ENCODE measurements around the gene TRAF4.
"Not testable (repeated sequence)": the region's sequence is repeated elsewhere in the genome, so short reads cannot be mapped to it uniquely, and the experiment has no call there.

The TRAF4 gene

DNA sequence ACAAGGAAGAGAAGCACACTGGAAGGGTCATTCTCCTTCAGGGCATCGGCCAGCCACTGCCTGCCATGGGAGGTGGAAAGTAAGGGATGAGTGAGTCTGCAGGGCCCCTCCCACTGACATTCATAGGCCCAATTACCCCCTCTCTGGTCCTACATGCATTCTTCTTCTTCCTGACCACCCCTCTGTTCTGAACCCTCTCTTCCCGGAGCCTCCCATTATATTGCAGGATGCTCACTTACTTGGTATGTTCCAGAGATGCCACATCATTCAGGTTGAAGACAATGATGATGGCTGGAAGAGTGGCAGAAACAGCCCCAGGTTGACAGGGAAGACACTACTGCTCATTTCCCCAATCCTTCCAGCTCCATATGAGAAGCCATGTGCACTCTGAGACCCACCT, 28.6 kb upstream of the TRAF4 start:
- no peak for DNase-seq

DNA sequence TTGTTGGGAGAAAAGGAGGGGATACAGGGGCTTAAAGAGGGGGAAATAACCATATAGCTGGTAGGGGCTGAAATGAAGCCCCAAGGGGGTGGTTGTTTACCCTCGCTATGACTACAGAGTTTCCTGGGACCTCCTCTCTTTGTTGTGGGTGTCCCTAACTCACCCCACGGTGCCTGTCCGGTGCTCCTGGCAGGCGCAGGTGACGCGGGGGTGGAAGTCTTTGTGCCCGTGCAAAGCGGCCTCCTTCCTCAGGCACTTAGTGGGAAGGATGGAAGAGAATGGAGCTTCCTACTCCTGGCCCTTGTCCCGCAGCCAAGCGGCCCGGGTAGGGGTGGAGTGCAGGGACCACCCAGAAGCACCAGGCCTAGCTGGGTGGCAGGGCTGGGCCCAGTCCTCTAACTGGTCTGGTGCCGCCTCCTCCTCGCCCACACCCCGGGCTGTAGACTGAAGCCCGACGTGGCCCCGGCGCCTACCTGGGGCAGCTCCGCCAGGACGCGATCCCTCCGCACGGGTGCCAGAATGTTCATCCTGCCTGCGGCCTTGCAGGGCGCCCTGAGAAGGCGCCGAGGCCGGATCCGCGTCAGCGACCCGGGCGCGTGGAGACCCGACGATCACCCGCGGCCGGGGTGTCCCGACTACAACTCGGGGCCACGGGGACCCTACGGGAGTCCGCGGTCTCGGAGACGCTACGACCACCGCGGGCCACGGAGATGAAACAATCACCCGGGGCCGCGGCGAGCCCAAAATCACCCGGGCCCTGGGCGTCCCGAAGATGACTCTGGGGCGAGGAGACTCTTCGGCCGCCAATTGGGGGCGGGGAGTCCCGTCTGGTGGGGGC, 26.9 kb upstream of the TRAF4 start:
- no peak for DNase-seq

- no peak for DNase-seq
Measured at GRCh38 chr17:28717578-28718332, 26.1 kb upstream of the TRAF4 start, which contains the start of gene RAB34. TSS of gene RAB34 (minus strand) at chr17:28717868. CDS start at chr17:28717266, 602 bp downstream.

GRCh38 chr17:28718333-28719020, 25.3 kb upstream of the TRAF4 start:
- DNase-seq, result no peak

- DNase-seq, result no peak
Measured at GRCh38 chr17:28719021-28719433, 24.8 kb upstream of the TRAF4 start.

- peak; percentile 46 for DNase-seq
Measured at GRCh38 chr17:28720247-28720996, 23.4 kb upstream of the TRAF4 start.

DNA sequence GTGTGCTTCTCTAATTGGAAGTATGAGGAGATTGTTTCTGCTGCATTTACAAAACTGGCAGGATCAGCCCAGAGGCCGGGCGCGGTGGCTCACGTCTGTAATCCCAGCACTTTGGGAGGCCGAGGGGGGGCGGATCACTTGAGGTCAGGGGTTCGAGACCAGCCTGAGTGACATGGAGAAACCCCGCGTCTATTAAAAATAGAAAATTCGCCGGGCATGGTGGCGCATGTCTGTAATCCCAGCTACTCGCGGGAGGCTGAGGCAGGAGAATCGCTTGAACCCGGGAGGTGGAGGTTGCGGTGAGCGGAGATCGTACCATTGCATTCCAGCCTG, 22.8 kb upstream of the TRAF4 start:
- not testable (repeated sequence) for DNase-seq

DNA sequence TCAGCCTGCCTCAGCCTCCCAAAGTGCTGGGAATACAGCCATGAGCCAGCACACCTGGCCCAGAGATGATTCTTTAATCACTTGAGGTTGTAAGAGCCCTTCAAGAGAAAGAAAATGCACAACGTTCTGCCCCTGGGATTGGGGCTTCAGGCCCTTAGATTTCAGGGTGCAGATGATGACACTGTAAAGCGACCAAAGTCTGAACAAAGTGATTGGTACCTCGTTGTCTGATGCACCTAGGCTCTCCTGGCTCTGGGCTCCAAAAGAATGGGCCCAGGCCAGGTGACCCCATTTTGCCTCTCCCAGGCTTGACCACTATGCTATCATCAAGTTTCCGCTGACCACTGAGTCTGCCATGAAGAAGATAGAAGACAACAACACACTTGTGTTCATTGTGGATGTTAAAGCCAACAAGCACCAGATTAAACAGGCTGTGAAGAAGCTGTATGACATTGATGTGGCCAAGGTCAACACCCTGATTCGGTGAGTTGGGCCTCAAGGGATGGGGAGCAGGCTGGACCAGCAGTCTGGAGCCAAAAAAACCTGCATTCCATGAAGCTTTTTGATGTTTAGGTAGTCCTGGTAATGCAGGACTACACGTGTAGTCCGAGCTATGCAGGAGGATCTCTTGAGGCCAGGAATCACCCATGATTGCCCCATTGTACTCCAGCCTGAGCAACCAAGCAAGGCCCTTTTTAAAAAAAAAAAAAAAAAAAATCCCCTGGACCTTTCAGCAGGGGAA, 21.2 kb upstream of the TRAF4 start:
- DNase-seq, result no peak

DNA sequence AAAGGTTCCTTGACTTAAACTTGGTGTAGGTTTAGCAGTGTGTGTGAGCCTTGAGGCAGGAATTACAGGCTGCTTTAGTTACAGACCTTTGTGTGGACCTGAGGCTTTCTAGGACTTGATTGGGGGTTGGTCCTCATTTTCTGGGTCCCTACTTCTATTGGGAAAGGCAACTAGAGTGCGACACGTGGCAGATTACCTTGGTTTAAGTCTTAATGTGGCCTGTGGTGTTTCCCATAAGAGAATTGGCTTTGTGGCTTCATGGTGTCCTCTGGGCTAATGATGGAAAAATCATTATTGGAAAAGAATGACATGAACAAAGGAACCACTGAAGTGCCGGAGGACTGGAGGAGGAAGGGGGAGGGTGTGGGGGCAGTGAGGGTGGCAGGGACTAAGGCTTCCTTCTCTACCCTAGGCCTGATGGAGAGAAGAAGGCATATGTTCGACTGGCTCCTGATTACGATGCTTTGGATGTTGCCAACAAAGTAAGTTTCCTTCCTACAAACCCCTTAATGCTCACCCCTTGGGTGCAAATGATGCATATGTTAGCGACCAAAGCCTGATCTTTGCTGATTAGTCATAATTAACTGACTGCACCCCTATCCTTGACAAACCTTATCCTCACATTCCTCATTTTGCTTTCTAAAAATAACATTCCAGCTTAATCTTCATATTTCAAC, 20.5 kb upstream of the TRAF4 start:
- DNase-seq, result no peak

DNA sequence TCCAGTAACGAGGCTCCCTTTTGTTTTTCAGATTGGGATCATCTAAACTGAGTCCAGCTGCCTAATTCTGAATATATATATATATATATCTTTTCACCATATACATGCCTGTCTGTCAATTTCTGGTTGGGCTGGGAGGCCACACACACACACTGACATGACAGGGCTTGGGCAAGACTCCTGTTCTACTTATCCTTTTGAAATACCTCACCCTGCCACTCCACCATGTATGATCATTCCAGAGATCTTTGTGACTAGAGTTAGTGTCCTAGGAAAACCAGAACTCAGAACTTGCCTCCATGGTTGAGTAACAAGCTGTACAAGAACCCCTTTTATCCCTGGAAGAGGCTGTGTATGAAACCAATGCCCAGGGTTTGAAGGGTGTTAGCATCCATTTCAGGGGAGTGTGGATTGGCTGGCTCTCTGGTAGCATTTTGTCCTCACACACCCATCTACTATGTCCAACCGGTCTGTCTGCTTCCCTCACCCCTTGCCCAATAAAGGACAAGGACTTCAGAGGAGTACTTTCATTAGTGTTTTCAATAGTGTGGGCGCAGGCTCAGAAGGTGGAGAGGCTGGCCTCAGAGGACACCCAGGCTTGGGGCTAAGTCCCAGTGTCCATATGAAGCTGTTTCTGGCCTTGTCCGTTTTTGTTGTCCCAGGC, 19.8 kb upstream of the TRAF4 start:
- not testable (repeated sequence) for DNase-seq

- DNase-seq, result no peak
Measured at GRCh38 chr17:28724500-28725165, 19.2 kb upstream of the TRAF4 start.

- DNase-seq, result no peak
Measured at GRCh38 chr17:28725166-28725659, 18.6 kb upstream of the TRAF4 start.

- DNase-seq, result no peak
Measured at GRCh38 chr17:28725660-28726225, 18.1 kb upstream of the TRAF4 start.

GRCh38 chr17:28726226-28726626, 17.6 kb upstream of the TRAF4 start, which contains the start of gene TLCD1:
TSS of gene TLCD1 (minus strand) at chr17:28726233. CDS start at chr17:28726097, 136 bp downstream.
- peak; percentile 72 for DNase-seq

- peak; percentile 93 for DNase-seq
Measured at GRCh38 chr17:28726627-28727491, 17.0 kb upstream of the TRAF4 start.

DNA sequence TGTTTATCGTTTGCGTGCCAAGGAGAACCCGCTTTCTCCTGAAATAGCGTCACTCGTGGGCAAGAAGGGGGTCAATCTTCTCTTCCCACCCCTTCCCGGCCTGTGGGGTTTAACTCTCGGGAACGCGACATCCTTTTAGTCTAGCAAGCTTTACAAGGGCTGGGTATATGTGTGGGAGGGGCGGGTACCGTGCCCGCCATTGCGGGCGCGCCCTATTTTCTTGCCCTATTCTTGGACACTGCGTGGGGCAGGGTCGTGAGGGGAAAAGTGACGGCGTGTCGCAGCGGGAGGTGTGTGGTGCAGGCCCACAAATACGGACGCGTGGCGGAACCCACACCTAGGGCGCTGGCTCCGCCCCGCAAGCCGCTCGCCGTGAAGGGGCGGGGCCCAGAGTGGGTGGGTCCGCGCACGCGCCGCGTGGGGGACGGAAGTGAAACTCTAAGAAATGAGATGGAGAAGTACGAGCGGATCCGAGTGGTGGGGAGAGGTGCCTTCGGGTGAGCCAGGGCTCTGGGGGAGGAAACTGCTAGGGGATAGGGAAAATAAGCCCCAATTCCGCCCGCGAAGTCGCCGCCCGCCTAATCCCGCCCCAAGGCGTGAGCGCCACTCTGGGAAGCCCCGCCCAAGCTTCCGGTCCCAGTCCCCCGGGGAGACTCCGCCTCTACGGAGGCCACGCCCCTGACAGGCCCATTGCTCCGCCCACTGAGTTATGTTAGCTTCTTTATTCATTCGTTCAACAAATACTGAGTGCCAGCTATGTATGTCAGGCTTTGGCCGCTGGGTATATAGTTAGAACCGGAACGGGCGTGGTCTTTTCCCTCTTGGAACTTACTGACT, 15.2 kb upstream of the TRAF4 start, which contains the start of gene NEK8:
Gene NEK8 (plus strand): TSS at position 425 of the 837 bp plus-strand sequence. CDS start 26 bp downstream, at position 451.
- peak; percentile 97 for DNase-seq

- DNase-seq, result no peak
Measured at GRCh38 chr17:28729950-28730330, 13.9 kb upstream of the TRAF4 start.

DNA sequence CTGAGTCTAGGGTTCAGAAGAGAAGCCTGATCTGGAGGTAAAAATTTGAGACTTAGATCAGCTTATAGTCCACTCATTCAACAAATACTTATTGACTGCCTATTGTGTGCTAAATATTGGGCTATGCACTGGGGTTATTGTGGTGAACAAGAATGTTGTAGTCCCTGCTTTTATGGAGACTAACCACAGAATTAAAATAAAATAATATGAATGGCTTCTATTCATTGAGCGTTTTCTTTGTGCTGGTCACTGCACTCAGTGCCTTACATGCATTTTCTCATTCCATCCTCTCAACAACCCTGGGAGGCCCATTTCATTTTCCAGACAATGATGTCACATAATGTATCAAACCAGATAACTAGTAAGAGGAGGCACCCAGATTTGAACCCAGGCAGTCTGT, 10.5 kb upstream of the TRAF4 start:
- no peak for DNase-seq

All from CD4-positive, alpha-beta T cell treated with Interleukin-10 for 1 hour (primary cell).